Coronary artery (tissue), 2 donors: ENCODE measurements around the gene TCHH.
A peak's percentile ranks its signal among the peaks of the same experiment; 100 is the strongest.

Experiments
- DNase-seq: peaks from one replicate; pipeline ENCODE4 v3.0.0-alpha.2; 2017; ENCODE audit warnings: low spot score
- H3K27ac ChIP-seq, 2 donors: fragments of 200-600 bp; sonication (generic); one replicate each; pipeline ENCODE4 v1.5.1; 2016 to 2019
- H3K4me3 ChIP-seq: fragments of 200-600 bp; sonication (generic); 2 replicates; pipeline ENCODE4 v1.5.1; 2016; ENCODE audit warnings: mild to moderate bottlenecking, moderate library complexity
- TF ChIP-seq, protein P1 (sequence below): fragments of 200-600 bp; sonication (generic); IDR thresholded peaks from one replicate; pipeline ENCODE4 v1.5.1; 2019; ENCODE audit warnings: antibody characterized with exemption

The TCHH gene

DNA sequence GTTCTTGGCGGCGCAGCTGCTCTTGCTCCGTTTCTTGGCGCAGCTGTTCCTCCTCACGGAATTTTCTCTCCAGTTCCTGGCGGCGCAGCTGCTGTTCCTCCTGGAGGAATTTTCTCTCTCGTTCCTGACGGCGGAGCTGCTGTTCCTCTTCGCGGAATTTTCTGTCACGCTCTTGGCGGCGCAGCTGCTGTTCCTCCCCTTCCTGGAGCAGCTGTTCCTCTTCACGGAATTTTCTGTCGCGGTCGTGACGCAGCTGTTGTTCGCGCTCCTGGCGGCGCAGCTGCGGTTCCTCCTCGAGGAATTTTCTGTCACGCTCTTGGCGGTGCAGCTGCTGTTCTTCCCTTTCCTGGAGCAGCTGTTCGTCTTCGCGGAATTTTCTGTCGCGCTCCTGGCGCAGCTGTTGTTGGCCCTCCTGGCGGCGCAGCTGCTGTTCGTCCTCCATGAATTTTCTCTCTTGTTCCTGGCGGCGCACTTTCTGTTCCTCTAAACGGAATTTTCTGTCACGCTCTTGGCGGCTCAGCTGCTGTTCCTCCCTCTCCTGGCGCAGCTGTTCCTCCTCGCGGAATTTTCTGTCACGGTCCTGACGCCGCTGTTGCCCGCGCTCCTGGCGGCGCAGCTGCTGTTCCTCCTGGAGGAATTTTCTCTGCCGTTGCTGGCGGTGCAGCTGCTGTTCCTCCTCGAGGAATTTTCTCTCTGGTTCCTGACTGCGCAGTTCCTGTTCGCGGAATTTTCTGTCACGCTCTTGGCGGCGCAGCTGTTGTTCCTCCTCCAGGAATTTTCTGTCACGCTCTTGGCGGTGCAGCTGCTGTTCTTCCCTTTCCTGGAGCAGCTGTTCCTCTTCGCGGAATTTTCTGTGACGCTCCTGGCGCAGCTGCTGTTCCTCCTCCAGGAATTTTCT, 7.0 kb downstream of the TCHH start:
- no peak overlapping the region for H3K27ac ChIP-seq
- peak overlapping the region; percentile 55 for H3K4me3 ChIP-seq
- TF ChIP-seq, protein P1, sequence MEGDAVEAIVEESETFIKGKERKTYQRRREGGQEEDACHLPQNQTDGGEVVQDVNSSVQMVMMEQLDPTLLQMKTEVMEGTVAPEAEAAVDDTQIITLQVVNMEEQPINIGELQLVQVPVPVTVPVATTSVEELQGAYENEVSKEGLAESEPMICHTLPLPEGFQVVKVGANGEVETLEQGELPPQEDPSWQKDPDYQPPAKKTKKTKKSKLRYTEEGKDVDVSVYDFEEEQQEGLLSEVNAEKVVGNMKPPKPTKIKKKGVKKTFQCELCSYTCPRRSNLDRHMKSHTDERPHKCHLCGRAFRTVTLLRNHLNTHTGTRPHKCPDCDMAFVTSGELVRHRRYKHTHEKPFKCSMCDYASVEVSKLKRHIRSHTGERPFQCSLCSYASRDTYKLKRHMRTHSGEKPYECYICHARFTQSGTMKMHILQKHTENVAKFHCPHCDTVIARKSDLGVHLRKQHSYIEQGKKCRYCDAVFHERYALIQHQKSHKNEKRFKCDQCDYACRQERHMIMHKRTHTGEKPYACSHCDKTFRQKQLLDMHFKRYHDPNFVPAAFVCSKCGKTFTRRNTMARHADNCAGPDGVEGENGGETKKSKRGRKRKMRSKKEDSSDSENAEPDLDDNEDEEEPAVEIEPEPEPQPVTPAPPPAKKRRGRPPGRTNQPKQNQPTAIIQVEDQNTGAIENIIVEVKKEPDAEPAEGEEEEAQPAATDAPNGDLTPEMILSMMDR = no peak
- no peak for DNase-seq

- Histone ChIP-seq H3K4me3 (peak overlapping the region; percentile 55), H3K27ac (no peak overlapping the region)
- no peak for DNase-seq
- TF ChIP-seq, protein P1 = no peak
These were observed 7.9 kb downstream of the TCHH start for GRCh38 chr1:152107031-152107983.

DNA sequence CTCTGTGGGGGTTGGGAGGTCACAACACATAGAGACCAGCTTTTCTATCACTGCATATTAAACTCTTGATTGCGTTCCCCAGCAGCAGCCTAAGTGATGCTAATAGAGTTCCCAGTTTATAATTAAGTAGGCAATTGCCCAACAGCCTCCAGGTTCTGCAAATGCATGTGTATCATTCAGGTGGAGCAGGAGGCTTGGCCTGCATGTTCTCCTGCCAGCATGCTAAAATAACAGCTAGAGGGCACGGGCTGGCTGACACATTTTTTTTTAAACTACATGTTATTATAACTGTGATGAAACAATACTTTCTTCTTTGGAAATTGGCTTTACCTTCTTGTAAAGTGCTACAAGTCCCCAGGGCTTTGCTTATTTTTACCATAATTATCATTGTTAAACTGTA, 10.4 kb downstream of the TCHH start:
- no peak overlapping the region for H3K4me3 ChIP-seq
- TF ChIP-seq, protein P1 = no peak
- DNase-seq = no peak
- no peak overlapping the region for H3K27ac ChIP-seq

DNA sequence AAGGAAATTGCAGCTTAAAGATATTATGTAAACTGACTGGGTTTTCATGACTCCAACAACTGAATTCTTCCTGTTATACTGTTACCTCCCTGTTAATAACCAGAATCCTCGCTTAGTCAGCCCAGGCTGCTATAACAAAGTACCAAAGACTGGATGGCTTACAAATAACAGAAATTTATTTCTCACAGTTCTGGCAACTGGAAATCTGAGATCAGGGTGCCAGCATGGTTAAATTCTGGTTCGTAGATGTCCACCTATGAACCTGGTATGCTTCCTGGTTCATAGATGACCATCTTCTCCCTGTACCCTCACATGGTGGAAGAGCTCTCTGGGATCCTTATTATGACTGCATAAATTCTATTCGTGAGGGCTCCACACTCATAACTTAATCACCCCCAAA, 18.3 kb downstream of the TCHH start:
- TF ChIP-seq, protein P1 = no peak
- Histone ChIP-seq H3K27ac (no peak overlapping the region), H3K4me3 (no peak overlapping the region)
- no peak for DNase-seq

DNA sequence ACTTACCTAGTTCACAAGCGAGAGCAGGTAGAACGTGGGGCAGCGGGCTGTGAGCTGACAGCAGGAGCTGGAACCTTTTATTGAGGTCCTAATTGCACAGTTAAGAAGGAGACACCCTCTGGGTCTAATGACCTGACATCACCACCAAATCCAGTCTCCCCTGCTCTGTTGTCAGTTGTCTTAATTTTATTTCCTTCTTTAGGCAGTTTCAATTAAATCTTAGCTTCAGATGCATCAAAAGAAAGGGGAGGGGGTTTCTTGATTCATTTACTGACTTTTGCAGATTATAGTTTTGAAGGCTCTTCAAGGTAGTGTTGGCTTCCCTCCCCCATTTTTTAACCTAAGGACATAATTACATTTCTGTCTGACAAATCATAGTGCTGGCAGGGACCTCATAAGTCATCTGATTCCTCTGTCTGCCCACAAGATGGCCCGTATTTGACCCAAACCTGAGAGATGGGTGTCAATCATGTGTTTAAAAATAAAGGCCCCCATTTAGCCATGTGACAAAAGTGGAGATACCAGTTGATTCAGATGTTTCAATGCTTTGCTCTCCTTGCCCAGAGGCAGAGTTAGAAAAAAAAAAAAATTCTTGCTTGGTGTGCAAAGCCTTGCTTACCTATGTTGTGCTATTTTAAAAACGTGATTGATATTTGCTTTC, 26.1 kb downstream of the TCHH start, which contains the start of gene TCHHL1:
TCHHL1 (minus strand) TSS at position 51 of the 661 bp plus-strand sequence. CDS start 921 bp downstream, outside the sequence.
- no peak for DNase-seq
- no peak within 1 kb of the TSS for H3K4me3 ChIP-seq
- TF ChIP-seq, protein P1 = no peak
- H3K27ac ChIP-seq = no peak within 1 kb of the TSS

DNA sequence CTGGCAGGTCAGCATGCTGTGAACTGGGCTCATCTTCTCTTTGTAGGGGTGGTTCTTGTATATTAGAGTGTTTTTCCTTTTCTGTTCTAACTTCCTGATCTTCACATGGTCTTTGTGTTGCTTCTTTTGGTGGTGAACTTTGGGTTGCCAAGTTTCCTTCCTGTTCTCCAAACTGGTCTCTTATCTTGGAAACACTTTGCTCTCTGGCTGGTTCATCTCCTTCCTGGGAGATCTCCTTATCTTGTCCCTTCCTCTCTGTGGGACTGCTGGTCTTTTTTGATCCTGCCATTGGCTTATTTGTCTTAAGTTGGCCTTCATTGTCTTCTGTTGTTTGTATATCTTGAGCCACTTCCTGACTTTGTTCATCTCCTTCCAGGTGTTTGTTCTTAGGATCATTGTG, 28.5 kb downstream of the TCHH start:
- DNase-seq = no peak
- TF ChIP-seq, protein P1 = no peak
- no peak overlapping the region for H3K4me3 ChIP-seq

More for the DNA sequence above, 28.5 kb downstream of the TCHH start:
- H3K27ac ChIP-seq = no peak overlapping the region
